Stimulated activated CD4-positive, alpha-beta T cell treated with anti-CD3 and anti-CD28 coated beads, Interleukin-1b, Interleukin-23, amount 100 ng/mL, for 24 hours (primary cell): ENCODE measurements around the gene PSMA6.
A peak's percentile ranks its signal among the peaks of the same experiment; 100 is the strongest.
"Not testable (repeated sequence)": the region's sequence is repeated elsewhere in the genome, so short reads cannot be mapped to it uniquely, and the experiment has no call there.

Experiments used
- DNase-seq, 4 experiments: peaks; one replicate each; pipeline ENCODE4 v3.0.0-alpha.2; 2020; ENCODE audit warnings: low read depth in 4 of 4, low spot score in 1 of 4

PSMA6 gene

DNA sequence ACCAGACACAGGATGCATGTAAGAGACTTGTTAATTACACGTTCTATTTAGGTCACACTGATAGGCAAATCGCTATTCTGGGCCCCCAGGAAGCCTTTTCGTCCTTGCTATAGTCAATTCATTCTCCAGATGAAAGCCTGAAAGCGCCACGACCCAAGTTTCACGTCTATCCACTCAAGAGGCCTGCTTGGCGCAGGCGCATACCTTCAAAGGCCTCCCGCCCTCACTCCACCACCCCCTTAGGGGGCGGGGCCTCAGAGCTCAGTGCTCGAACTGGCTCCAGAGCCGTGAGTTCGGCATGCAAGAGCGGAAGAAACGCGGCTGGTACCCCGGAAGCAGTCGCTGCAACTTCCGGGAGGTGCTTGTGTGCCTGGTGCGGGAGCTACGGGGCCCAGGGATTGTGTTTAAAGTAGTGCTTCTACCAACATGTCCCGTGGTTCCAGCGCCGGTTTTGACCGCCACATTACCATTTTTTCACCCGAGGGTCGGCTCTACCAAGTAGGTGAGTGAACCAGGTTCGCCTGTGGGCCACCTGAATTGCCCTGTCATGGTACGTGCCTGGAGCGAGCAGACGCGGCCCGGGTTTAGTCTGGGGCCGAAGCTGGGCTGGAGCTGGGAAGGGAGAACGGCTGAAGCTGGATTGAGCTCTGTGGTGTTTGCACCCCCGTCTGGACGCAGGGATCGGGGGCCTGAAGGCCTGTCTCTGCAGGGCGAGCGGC, at the start of gene PSMA6:
TSS of gene PSMA6 (plus strand) at position 332 of the 719 bp plus-strand sequence. CDS start at position 427, 95 bp downstream.
- DNase-seq = peak; percentile 91 to 100 (median 98)

DNA sequence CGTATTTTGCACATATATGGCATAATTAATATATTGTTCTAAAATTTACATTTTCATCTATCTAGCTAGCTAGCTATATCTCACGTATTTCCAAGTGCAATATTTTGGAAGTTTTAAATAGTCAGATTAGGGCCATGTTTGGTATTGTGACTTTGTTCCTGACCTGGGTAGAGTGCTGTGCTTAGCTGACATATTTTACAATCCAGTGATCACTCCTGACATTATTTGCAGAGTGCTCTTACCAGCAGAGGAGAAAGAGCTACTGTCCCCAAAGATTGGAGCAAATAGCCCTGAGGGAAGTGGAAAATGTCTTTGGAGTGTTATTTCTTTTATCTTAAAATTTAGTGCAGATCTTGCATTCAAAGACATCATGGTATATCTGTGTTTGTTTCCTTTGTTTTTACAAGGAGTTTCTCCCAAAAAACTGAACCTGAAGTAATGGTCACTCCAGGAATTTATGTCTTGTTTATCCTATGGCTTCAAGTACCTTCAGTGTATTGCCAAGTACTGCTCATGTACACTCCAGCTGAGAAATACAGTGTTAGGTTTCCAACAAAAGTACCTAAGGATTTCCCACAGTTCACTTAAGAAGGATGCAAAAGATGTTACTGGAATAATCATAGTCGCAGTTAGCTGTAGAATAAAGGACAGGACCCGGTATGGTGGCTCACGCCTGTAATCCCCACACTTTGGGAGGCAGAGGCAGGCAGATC, 49.4 kb upstream of the PSMA6 start:
- no peak for DNase-seq

DNA sequence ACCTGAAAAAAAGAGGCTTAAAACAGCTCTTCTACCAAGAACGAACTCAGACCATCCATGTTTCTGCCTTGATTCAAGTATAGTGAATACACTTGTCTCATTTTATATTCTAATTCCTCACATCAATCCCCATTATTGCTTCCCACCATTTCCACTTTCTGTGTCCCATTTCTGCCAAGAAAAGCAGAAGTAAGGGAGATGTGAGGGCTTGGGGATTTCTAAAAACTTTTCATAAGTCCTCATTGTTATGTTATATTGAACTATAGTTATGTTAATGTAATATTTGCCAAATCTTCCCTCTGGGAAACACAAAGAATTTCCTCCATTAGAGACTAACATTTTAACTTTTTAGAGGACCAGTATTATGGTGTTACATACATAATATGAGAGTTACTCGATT, 48.2 kb upstream of the PSMA6 start:
- DNase-seq = no peak

DNA sequence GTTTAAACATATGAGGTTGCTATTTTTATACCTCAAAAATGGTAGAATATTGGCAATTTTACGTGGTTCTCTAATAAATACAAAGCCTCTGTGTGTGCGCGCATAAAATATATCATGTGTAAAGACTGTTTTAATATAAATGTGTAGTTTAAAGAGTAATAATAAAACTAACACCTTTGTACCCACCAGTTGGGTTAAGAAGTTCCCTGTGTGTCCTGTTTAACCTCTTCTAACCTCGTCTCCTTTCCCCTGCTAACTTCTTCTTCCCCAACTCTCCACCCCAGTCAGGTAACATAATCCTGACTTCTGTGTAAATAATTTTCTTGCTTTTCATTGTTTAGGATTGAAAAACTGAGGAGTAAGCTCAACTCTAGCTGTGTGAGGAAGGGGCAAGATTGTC, 47.6 kb upstream of the PSMA6 start:
- DNase-seq = no peak

DNA sequence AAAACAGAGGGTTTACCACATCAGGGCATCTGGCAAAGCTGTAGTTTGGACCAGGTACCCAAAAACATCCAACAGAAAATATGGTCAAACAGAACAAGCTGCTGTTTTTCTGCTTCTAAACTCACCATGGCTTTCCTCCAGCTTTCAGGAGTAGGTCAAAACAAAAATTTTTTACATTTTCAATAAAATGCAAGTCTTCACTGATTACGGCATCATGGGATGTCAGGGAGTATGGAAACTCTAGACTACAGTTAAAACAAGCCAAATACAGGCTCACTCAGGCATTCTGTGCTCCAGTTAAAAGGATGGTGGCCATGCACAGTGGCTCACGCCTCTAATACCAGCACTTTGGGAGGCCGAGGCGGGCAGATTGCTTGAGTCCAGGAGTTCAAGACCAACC, 47.1 kb upstream of the PSMA6 start:
- no peak for DNase-seq

DNA sequence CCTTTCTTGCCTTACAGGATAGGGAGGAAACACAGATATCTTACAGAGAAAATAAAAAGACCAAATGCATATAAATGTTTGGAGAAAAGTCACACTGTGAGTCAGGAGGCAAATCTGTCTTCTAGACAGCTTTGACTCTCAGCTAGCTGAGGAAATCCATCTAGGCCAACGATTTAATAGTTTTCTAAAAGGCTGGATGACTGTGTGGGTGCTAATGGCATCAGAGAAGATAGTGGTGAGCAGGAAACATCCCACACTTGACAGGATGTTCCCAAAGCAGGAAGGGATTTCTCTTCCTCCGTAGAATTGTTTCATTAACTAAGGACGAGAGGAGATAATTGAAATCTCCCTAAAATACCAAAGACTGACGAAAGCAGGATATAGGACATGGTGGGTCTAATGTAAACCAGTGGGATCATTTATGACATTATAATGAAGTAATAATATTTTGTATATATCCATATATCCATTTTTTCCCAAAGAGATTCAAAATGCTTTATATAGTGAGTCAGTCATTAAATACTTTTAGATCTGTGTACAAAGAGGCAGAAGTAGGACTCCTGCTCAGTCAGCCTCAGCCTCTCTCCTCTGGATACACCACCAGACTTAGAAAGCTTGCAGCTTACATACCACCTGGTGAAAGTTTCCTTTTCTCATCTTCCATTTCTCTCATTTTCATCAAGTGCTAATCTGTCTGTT, 44.3 kb upstream of the PSMA6 start:
- no peak for DNase-seq

DNA sequence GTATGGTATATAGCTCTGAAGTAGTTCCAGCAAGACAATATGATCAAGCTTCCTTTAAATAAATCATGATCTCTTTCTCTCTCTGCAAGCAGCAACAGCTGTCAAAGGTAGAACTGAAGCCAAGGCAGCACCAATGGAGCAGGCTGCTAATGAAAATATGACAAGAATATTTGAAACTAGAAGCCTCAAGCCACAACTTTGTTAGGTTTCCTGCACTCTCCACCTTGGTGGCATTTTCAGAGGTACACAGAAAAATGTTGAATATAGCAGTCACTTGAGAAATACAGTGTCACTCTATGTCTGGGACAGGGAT, 43.8 kb upstream of the PSMA6 start:
- DNase-seq = no peak

DNA sequence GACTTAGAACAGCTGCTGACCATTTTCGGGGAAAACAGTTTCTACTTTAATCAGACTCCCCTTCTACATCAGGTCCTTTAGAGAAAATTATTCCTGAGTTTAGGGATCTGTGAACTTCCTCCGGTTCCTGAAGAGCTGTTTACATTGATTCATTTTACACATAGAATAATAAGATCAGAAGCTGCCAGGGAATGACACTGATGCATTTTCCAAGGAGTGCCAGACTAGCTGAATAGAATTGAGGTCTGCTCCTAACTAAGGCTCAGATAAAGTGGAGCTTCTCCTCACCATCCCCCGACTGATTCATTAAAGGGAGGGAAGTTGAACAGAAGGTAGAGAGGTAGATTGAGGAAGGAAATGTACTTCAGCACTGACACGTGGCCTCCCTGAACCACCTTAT, 41.9 kb upstream of the PSMA6 start:
- no peak for DNase-seq

DNA sequence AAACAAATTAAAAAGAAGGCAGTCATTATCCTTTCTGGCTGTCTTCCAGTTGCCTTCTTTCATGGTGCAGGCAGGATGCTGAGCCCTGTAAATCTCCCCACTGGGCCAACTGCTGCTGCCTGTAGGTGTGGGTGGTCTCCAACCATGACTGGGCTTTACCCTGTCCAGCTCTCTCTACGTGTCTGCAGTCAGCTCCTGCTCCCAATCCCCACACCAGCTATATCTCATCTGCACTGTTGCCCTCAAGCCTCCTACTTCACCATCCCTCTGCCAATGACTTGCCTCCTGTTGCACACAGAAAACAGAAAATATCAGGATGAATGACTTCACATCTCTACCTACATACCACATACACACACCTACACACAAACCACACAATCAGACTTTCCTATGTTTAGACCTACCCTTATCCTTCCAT, 39.7 kb upstream of the PSMA6 start:
- DNase-seq = no peak

DNA sequence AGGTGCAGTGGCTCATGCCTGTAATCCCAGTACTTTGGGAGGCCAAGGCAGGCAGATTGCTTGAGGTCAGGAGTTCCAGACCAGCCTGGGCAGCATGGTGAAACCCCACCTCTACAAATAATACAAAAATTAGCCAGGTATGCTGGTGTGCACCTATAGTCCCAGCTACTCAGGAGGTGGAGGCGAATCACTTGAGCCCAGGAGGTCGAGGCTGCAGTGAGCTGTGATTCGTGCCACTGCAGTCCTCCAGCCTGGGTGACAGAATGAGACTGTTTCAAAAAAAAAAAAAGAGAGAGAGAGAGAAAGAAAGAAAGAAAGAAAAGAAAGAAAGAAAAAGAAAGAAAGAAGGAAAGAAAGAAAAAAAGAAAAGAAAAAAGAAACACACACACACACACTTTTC, 39.1 kb upstream of the PSMA6 start:
- not testable (repeated sequence) for DNase-seq

DNA sequence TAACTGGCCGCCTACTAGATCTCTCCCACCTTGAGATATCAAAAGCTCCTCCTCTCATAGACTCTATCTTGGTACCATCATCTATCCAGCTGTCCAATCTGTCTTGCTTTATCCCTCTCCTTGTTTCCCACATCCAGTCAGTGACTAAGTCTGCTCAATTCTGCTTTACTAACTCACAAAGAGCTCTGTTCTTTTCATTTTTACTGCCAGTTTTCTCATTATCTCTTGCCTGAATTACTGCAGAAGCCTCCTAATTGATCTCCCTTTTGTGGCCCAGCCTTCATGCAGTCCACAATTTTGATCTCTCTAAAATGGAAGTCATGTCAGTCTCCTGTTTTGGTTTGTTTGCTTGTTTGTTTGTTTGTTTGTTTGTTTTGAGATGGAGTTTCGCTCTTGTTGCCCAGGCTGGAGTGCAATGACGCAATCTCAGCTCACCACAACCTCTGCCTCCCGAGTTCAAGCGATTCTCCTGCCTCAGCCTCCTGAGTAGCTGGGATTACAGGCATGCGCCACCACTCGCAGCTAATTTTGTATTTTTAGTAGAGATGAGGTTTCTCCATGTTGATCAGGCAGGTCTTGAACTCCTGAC, 38.1 kb upstream of the PSMA6 start:
- DNase-seq = not testable (repeated sequence)

DNA sequence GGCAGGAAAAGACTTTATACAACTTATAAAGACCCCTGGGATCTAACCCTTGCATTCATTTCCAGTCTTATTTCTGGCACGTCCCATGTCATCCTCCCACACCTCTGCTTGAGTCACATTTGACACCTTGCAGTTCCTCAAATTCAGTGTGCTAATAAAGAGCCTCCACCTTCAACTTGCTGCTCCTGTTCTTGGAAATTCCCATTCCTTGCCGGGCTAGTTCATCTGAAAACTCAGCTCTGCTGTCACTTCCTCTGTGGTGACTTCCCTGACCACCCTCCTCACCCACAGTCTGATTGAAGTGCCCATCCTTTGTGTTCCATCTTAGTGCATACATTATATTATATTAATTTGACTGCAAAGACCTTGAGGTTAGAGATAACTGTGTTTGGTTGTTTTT, 37.4 kb upstream of the PSMA6 start:
- DNase-seq = peak in 1 of 4 experiments; percentile 18

DNA sequence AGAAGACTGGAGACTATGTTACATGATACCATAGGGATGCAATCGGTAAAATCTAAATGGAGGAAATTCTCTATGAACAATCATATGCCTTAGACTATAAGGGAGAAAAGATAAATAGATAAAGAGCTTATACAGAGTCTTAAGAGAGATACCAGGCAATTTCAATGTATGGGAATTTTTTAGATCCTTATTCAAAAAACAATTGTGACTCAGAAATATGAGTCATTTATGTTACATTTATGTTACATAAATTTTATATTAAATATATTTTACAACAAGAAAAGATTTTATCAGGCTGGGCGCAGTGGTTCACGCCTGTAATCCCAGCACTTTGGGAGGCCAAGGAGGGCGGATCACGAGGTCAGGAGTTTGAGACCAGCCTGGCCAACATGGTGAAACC, 36.5 kb upstream of the PSMA6 start:
- DNase-seq = no peak

DNA sequence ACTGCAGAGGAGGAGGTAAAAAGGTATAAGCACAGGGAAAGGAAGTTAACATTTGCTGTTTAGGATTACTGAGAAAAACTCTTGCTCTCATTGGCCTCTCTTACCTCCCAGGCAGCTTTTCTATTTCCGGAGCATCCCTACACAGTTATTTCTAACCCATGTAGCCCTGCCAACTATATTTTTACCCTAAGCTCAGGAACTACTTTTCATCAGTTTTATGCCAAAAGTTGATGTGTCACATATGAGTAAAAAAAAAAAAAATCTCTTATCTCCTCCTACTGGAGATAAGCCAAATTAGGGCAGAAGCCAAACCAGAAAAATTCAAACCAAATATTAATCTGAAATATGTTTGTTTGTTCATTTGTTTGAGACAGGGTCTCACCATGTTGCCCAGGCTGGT, 34.4 kb upstream of the PSMA6 start:
- DNase-seq = no peak

DNA sequence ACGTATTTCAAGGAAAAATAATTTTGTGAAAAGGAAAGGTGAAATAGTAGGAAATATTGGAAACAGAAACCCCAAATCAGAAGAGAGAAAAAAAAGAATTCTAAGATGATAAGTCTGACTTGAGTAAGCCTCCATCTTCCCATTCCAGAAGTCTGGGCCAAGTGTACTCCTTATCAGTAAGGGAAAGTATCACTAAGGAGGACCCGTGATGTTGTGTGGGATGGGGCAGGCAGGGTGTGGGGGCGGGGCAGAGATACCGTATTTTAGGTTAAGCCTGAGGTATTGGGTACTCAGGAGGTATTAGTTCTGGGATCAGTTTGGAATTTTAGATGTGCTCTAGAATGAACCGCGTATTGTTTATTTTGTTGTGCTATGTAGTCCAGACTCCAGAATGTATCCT, 33.8 kb upstream of the PSMA6 start:
- no peak for DNase-seq

DNA sequence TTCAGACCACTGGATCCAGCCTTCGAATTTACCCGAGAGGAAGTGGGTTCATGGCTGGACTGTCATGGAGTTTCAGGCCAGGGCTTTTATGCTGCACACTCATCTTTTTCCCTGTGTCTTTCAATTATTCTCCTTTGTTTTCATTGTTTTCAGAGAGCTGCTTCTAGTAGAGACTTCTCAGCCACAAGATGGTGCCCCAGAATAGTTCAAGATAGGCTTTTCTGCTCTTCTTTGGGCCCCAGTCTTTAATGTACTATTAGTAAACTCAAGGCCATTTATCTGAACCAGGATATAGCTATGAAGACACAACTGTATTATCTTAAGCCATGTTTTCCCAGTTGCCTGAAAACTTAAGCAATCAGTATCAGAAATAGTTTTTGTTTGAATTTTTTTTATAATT, 30.4 kb upstream of the PSMA6 start:
- DNase-seq = no peak

DNA sequence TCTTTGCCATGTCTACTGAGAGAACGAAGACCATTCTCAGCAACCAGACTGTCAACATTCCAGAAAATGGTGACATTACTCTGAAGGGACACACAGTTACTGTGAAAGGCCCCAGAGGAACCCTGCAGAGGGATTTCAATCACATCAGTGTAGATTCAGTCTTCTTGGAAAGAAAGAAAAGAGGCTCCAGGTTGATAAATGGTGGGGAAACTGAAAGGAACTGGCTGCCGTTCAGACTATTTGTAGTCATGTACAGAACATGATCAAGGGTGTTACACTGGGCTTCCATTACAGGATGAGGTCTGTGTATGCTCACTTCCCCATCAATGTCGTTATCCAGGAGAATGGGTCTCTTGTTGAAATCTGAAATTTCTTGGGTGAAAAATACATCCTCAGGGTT, 29.7 kb upstream of the PSMA6 start:
- DNase-seq = no peak

DNA sequence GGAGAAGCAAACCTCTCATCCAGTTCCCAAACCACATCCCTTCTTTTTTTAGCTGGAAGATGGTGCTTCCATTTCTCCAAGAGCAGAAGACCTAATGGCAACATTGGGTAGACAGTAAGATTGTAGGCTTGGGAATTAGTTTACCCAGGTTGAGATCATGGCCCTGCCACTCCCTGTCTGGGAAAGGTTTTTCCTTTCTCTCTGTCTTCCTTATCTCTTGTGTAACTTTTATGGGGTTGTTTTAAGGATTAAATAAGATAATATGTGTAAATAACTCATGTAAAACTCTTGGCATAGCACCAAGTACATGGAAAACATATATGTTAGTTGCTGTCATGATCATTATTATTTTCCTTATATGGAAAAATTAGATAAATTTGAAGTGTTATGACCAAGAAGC, 23.2 kb upstream of the PSMA6 start:
- no peak for DNase-seq

DNA sequence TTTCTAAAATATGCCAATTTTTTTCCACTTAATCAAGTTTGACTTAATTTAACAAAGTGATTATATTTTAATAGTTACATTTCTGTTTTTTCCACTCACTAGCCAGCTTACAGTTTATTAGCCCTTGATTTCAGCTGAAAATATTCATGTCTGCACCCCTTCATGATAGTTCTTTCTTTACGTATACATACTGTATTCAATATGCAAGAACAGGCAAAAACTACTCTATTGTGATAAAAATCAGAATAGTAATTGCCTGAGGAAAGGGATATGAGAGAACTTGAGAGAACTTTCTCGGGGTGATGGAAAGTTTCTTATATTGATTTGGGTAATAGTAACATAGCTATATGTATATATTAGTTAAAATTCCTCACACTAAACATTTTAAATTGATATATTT, 17.4 kb upstream of the PSMA6 start:
- no peak for DNase-seq

DNA sequence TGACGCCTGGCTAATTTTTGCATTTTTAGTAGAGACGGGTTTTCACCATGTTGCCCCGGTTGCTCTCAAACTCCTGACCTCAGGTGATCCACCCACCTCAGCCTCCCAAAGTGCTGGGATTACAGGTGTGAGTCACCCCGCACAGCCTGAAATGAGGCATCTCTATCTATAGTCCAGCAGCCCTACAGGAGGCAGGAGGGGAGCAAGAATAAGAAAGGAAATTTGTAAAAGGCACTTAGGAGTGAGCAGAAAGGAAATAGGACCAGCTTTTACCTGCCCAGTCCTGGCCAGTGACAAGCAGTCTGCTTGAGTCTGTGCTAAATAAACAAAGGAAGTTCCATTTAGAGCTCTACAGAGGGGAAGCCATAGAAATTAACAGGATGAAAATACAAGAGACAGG, 15.0 kb upstream of the PSMA6 start:
- DNase-seq = no peak

DNA sequence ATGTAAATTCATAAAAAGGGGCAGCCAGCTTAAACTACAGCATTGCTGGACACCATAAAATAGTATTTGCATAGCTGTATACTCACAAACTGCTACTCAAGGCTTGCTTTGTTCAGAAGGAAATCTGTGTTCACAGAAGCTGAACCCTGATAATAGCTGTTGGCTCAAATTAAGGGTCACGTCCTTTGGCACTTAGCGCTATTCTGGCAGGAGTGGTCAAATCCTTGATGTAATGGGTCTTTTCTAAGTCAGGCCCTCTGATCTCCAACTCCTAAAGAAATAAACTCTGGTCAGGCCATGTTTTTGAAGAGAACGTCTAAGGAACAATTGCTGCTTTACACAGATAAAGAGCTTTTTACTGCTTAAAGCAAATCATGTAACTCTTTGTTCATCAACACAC, 12.8 kb upstream of the PSMA6 start:
- no peak for DNase-seq

DNA sequence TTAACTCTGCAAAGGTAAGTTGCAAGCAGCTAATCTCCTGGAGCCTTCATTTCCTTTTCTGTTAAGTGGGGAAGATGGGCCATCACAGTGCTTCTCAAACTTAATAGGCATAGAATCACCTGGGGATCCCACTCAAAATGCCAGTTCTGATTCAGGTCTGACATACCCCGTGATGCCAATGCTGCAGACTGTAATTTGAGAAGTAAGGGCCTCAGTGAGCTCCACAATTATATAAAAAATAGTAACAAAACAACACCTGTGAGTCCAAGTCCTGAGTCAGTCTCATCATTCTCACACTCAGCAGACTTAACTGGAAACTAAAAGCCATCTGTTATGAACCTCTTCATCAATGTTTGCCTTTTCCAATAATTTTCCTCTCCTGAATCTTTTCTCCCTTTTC, 10.8 kb upstream of the PSMA6 start:
- no peak for DNase-seq
